ENCODE data around the gene HOPX. TPM values are rescaled to one million over a fixed set of nuclear protein-coding genes. Genes with fewer than 3 reads are reported as not detected.
"Not testable (repeated sequence)": the region's sequence is repeated elsewhere in the genome, so short reads cannot be mapped to it uniquely, and the experiment has no call there.

The HOPX gene
- total RNA-seq, 1 experiment from 2014 or later: not detected

DNA sequence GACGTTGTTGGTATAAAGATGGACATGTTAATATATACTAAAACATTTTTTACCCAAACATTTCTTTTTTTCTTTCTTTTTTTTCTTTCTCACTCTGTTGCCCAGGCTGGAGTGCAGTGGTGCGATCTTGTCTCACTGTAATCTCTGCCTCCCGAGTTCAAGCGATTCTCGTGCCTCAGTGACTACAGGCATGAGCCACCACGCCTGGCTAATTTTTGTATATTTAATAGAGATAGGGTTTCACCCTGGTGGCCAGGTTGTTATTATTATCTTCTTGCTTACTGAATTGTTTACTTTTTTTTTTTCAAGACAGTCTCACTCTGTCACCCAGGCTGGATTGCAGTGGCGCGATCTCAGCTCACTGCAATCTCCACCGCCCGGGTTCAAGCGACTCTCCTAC, 68.8 kb downstream of the HOPX start:
- peaks cover 18% of the 10 kb centered on the region for H3K9me3 Mint-ChIP-seq (ENCODE audit: unreplicated experiment)
- Histone ChIP-seq H3K4me1 (no peaks in the 10 kb centered on the region; the same call in 1 of the 2 replicates), H3K4me3 (ENCODE audit: low read depth, low read length) (no peak overlapping the region), H3K36me3 (ENCODE audit: control insufficient read depth, insufficient read depth, low read length) (no peaks in the 10 kb centered on the region), H3K9me3 (no peaks in the 10 kb centered on the region), H3K27me3 (replicated peaks; ENCODE audit: control insufficient read depth, insufficient read depth, low read length) (no peaks in the 10 kb centered on the region)
- ChIA-PET POLR2A (no interaction called here), CTCF (interaction anchor here (0.6 kb wide), 1 partner anchor 67 kb away, joined by 3 read pairs; no protein-coding TSS in a partner anchor)
- DNase-seq: no peak
- H3K4me1 Mint-ChIP-seq (ENCODE audit: low read depth, unreplicated experiment): peaks cover 9% of the 10 kb centered on the region
- H3K36me3 Mint-ChIP-seq (ENCODE audit: insufficient read depth, unreplicated experiment): no peaks in the 10 kb centered on the region
- H3K27me3 Mint-ChIP-seq (ENCODE audit: insufficient read depth, unreplicated experiment): no peaks in the 10 kb centered on the region
- no peak overlapping the region for H3K27ac Mint-ChIP-seq (ENCODE audit: unreplicated experiment)
- no TSS peak for BruUV-seq (replicated peaks)
- TF ChIP-seq, protein P1, sequence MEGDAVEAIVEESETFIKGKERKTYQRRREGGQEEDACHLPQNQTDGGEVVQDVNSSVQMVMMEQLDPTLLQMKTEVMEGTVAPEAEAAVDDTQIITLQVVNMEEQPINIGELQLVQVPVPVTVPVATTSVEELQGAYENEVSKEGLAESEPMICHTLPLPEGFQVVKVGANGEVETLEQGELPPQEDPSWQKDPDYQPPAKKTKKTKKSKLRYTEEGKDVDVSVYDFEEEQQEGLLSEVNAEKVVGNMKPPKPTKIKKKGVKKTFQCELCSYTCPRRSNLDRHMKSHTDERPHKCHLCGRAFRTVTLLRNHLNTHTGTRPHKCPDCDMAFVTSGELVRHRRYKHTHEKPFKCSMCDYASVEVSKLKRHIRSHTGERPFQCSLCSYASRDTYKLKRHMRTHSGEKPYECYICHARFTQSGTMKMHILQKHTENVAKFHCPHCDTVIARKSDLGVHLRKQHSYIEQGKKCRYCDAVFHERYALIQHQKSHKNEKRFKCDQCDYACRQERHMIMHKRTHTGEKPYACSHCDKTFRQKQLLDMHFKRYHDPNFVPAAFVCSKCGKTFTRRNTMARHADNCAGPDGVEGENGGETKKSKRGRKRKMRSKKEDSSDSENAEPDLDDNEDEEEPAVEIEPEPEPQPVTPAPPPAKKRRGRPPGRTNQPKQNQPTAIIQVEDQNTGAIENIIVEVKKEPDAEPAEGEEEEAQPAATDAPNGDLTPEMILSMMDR (IDR thresholded peaks at IDR 0.05; ENCODE audit: insufficient read depth in 1 of 2, low read depth in 1 of 2, low read length in 1 of 2, severe bottlenecking in 1 of 2, unreplicated experiment in 1 of 2): no peak
- intact Hi-C loops (cut with micrococcal nuclease; ENCODE audit: unreplicated experiment): no loop called here
- H3K4me3 Mint-ChIP-seq (ENCODE audit: unreplicated experiment): no peak overlapping the region

DNA sequence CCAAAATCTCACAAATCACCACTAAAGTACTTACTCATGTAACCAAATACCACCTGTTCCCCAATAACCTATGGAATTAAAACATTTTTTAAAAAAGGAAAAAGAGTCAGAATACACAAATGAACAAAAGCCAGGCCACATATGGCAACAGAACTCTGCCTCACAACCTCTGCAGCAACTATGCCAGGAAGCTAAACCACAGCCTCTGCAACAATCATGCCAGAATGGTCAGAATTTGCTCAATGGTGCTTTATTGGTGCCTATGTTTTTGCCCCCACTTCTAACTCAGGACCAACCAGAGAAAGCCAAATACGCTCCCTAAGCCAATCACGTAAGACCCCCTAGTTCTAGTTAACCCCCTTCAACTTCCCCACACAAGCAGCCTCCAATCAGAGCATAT, 69.6 kb downstream of the HOPX start:
- Mint-ChIP-seq H3K4me3 (ENCODE audit: unreplicated experiment) (no peak overlapping the region), H3K36me3 (ENCODE audit: insufficient read depth, unreplicated experiment) (no peaks in the 10 kb centered on the region), H3K27ac (ENCODE audit: unreplicated experiment) (no peak overlapping the region), H3K9me3 (ENCODE audit: unreplicated experiment) (peaks cover 18% of the 10 kb centered on the region), H3K4me1 (ENCODE audit: low read depth, unreplicated experiment) (peaks cover 12% of the 10 kb centered on the region), H3K27me3 (ENCODE audit: insufficient read depth, unreplicated experiment) (no peaks in the 10 kb centered on the region)
- ChIA-PET CTCF (no interaction called here), POLR2A (no interaction called here)
- H3K9me3 ChIP-seq: no peaks in the 10 kb centered on the region
- intact Hi-C loops (cut with micrococcal nuclease; ENCODE audit: unreplicated experiment): no loop called here
- TF ChIP-seq, protein P1 (IDR thresholded peaks at IDR 0.05; ENCODE audit: insufficient read depth in 1 of 2, low read depth in 1 of 2, low read length in 1 of 2, severe bottlenecking in 1 of 2, unreplicated experiment in 1 of 2): no peak
- no peak for DNase-seq
- no peaks in the 10 kb centered on the region for H3K27me3 ChIP-seq (replicated peaks; ENCODE audit: control insufficient read depth, insufficient read depth, low read length)
- H3K4me3 ChIP-seq (ENCODE audit: low read depth, low read length): no peak overlapping the region
- H3K4me1 ChIP-seq: peaks cover 2% of the 10 kb centered on the region
- no TSS peak for BruUV-seq (replicated peaks)
- H3K36me3 ChIP-seq (ENCODE audit: control insufficient read depth, insufficient read depth, low read length): no peaks in the 10 kb centered on the region

DNA sequence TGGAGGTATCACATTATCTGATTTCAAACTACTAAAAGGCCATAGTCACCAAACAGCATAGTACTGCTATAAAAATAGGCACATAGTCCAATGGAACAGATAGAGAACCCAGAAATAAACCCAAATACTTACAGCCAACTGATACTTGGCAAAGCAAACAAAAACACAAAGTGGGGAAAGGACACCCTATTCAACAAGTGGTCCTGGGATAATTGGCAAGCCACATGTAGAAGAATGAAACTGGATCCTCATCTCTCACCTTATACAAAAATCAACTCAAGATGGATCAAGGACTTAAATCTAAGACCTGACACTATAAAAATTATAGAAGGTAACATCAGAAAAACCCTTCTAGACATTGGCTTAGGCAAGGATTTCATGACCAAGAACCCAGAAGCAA, 70.9 kb downstream of the HOPX start:
- not testable (repeated sequence) for H3K36me3 ChIP-seq (ENCODE audit: control insufficient read depth, insufficient read depth, low read length)

DNA sequence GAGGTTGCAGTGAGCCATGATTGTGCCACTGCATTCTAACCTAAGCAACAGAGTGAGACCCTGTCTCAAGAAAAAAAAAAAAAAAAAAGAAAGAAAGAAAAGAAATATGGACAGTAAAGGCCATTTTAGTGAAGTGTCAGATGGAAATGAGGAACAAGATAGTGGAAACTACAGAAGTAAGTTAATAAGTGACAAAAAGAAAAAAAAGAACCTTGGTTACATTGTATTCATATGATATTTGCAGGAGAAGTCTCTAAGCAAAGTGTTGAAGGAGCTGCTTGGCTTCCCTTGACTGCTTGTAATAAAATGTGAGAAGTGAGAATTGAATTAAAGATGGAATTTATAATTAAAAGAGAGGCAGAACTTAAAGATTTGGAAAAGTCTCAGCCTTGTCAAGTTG, 73.2 kb downstream of the HOPX start:
- intact Hi-C loops (cut with micrococcal nuclease; ENCODE audit: unreplicated experiment): no loop called here
- Mint-ChIP-seq H3K27ac (ENCODE audit: unreplicated experiment) (no peak overlapping the region), H3K9me3 (ENCODE audit: unreplicated experiment) (peaks cover 10% of the 10 kb centered on the region), H3K27me3 (ENCODE audit: insufficient read depth, unreplicated experiment) (no peaks in the 10 kb centered on the region), H3K4me1 (ENCODE audit: low read depth, unreplicated experiment) (peaks cover 12% of the 10 kb centered on the region), H3K4me3 (ENCODE audit: unreplicated experiment) (no peak overlapping the region), H3K36me3 (ENCODE audit: insufficient read depth, unreplicated experiment) (no peaks in the 10 kb centered on the region)
- TF ChIP-seq, protein P1 (IDR thresholded peaks at IDR 0.05; ENCODE audit: insufficient read depth in 1 of 2, low read depth in 1 of 2, low read length in 1 of 2, severe bottlenecking in 1 of 2, unreplicated experiment in 1 of 2): no peak
- Histone ChIP-seq H3K4me3 (ENCODE audit: low read depth, low read length) (no peak overlapping the region), H3K4me1 (peaks cover 20% of the 10 kb centered on the region), H3K9me3 (no peaks in the 10 kb centered on the region), H3K27me3 (replicated peaks; ENCODE audit: control insufficient read depth, insufficient read depth, low read length) (no peaks in the 10 kb centered on the region), H3K36me3 (ENCODE audit: control insufficient read depth, insufficient read depth, low read length) (no peaks in the 10 kb centered on the region)
- ChIA-PET CTCF (no interaction called here), POLR2A (no interaction called here)
- DNase-seq: no peak
- no TSS peak for BruUV-seq (replicated peaks)

More for the DNA sequence above, 70.9 kb downstream of the HOPX start:
- peaks cover 16% of the 10 kb centered on the region for H3K4me1 ChIP-seq
- H3K4me3 ChIP-seq (ENCODE audit: low read depth, low read length); H3K9me3 ChIP-seq; H3K4me3 Mint-ChIP-seq (ENCODE audit: unreplicated experiment); H3K36me3 Mint-ChIP-seq (ENCODE audit: insufficient read depth, unreplicated experiment); DNase-seq; H3K27me3 Mint-ChIP-seq (ENCODE audit: insufficient read depth, unreplicated experiment); H3K27ac Mint-ChIP-seq (ENCODE audit: unreplicated experiment); BruUV-seq (replicated peaks); intact Hi-C loops (cut with micrococcal nuclease; ENCODE audit: unreplicated experiment); POLR2A ChIA-PET; H3K27me3 ChIP-seq (replicated peaks; ENCODE audit: control insufficient read depth, insufficient read depth, low read length); CTCF ChIA-PET: not testable (repeated sequence)
- H3K4me1 Mint-ChIP-seq (ENCODE audit: low read depth, unreplicated experiment): peaks cover 21% of the 10 kb centered on the region
- peaks cover 18% of the 10 kb centered on the region for H3K9me3 Mint-ChIP-seq (ENCODE audit: unreplicated experiment)

All from Caco-2 (cell line).